GM21737 (cell line): Measurements from ENCODE around the gene SYNPO2.
A peak's percentile ranks its signal among the peaks of the same experiment; 100 is the strongest.

Source experiments
- ATAC-seq: cut with Tn5 transposase; IDR thresholded peaks from one replicate; pipeline ENCODE4 v1.9.1; 2021; ENCODE audit warnings: mild to moderate bottlenecking, moderate library complexity; ENCODE audit not compliant: unreplicated experiment

Gene SYNPO2

DNA sequence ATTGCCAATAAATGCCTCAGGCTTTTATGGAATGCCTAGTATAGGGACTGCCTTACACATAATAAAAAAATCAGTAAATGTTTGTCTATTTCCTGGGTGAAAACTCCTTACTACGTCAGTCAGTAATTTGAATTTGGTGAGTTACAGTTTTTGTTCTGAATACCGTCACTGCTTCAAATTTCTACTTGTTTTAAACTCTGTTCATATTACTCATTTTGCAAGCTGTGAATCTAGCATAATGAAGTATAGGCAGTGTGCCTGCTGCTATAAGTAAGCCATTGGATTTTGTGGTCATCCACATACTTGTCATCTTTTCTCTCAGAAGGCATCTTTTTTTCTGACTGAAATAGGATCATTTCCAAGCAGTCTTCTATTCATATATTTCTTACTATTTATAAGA, 43.1 kb downstream of the SYNPO2 start:
- no peak for ATAC-seq

DNA sequence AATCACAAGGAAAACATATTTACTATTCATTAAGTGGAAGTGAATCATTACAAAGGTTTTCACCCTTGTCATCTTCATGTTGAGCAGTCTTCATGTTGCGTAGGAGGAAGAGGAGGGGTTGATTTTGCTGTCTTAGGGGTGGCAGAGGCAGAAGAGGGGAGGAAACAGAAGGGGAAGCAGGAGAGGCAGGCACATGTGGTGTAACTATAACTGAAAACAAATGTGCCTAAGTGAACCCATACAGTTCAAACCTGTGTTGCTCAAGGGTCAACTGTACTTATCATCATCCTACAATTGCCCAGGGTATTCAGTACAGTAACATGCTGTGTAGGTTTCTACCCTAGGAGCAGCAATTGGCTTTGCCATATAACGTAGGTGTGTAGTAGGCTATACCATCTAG, 47.2 kb downstream of the SYNPO2 start:
- no peak for ATAC-seq

DNA sequence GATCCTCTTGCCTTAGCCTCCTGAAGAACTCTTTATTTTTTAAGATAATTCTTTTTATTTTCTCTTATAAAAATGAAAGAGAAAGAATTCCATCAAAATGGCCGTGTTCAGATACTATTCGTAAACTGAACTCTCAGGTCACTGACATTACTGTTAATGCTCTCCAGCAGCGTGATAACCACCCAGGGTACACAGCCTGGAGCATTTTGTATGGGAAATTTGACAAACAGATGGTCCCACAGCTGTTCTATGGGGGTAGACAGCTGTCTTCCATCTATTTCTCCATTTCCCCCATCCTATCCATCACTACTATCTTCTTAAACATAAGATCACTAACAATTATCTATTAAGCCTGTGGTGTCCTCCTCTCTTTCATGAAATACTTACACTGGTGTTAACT, 47.8 kb downstream of the SYNPO2 start:
- no peak for ATAC-seq

DNA sequence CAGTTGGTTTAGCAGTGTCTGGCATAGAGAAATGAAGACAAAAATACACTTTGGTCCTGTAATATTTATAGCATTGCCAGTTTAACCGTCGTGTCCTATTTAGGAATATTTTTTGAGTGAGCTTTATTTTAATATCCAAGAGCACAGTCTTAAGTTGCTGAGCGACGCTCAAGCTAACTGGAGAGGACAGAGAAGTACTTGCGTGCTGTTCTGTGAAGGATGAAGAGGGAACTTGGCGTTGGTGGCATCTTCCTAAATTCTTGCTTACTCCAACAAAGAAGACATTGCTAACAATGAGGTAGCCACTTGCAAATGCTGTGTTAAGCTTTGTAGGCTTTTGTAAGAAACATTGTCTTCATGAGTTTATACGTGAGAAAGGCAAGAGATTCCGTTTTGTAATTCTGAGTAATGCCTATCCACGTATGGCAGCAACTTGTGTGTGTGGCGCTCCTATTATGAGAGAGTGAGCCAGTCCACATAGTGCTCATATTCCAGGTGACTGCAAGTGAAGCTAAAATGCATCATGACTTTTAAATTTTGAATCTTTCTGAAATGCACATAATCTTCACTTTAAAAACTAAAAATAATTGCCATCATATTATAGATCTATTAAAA, 50.6 kb downstream of the SYNPO2 start:
- ATAC-seq = no peak

DNA sequence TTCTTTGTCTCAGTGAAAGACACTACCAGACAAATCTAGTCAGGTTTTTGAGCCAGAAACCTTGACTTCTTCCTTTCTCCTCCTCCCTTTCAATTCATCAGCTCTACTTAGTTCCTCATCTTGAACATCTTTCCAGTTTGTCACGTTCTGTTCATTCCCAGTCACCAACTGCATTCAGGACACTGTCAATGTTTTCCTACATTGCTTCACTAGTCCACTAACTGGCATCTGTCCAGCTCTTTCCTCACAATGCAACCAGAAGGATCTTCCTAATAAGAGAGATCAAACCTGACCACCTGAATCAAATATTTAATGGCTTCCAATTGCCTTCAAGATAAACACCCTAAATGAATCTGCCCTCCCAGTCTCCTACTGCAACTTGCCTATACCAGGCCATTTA, 52.5 kb downstream of the SYNPO2 start:
- ATAC-seq = no peak

GRCh38 chr4:118941799-118942198, 53.1 kb downstream of the SYNPO2 start:
- ATAC-seq = no peak

DNA sequence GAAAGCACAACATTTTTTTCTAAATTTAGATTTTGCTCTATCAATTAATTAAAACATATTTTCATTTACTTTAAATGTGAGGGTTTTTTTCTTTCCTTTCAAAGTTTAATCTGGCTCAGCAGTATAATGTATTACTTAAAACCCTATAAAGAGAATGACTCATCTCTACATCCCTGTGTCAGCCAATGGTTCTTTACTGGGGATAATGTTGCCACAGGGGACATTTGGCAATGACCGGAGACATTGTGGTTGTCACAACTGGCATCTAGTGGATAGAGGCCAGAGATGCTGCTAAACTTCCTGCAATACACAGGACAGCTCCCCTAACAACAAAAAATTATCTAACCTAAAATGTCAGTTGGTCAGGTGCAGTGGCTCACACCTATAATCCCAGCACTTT, 53.8 kb downstream of the SYNPO2 start:
- ATAC-seq = no peak

DNA sequence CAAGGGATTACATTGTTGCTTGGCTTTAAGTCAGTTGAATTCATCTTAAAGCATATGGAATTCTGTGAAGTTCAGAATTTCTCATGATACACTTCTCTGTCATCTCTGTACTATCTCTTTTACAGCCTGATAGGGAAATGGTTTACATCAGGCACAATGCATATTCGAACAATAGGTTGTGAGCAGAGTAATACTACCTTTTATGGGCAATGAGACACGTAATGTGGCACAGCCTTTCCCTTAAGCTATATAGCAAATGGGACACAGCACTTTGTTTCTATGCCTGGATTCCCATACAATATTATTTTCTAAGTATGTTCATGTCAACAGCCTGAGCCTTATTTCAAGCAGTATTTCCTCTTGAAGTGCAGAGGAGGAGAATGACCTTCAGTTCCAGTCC, 58.4 kb downstream of the SYNPO2 start:
- ATAC-seq = no peak

DNA sequence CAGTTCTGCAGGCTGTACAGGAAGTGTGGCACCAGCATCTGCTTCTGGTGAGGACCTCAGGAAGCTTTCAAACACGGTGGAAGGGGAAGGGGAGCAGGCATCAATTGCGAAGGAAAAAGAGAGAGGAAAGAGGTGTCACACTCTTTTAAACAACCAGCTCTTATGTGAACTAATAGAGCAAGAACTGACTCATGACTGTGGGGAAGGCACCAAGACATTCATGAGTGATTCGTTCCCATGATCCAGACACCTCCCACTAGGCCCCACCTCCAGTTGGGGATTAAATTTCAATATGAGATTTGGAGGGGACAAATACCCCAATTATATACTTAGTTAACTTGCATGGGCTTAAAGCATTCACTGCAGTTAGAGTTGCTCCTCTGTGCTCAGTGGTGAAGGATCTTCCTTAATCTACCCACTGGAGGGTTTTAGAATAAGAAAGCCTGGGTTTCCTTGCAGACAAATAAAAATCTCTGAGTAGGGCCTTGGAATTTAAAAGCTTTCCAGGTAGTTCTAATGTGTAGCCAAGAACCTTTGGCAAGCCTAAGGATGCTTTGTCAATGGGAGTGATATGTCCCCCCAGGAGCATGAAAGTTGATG, 60.0 kb downstream of the SYNPO2 start:
- no peak for ATAC-seq

DNA sequence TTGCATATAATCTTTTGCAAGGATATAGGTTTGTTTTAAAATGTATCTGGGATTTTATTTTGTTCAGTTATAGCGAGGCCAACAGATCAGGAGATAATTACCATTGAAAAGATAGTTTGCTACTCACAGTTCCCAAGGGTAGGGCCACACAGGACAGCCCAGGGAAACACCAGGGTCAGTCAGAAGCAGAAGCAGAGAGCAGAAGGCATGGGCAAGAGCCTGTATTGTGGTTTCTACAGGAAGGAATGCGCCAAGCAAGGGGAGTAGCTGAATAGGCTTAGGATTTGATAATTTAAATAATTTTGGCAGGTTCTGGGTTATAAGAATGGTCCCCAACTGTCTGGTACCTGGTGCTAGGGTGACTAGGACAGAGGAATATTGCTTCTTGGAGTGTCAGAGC, 61.6 kb downstream of the SYNPO2 start:
- ATAC-seq = no peak

- ATAC-seq = no peak
Observed at GRCh38 chr4:118950929-118951570, 62.4 kb downstream of the SYNPO2 start.

DNA sequence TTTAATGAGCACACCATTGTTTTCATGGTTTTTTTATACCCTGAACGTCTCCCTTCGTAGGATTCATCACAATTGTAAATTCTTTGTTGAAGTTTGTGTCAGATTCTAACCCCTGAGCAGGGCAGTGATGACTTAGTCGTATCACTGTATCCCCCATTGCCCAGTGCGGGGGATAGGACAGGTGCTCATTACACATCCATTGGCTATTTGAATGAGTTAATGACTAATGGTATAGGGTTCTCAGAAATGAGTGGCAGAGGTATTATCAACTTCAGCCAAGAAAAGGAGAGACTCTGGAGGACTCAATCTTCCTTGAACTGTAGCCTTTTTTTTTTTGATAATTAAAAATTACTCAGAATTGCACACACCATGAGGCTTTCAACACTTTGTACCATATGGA, 64.6 kb downstream of the SYNPO2 start:
- ATAC-seq = no peak

GRCh38 chr4:118954246-118954645, 65.6 kb downstream of the SYNPO2 start:
- ATAC-seq = no peak

GRCh38 chr4:118955515-118955914, 66.9 kb downstream of the SYNPO2 start:
- no peak for ATAC-seq

DNA sequence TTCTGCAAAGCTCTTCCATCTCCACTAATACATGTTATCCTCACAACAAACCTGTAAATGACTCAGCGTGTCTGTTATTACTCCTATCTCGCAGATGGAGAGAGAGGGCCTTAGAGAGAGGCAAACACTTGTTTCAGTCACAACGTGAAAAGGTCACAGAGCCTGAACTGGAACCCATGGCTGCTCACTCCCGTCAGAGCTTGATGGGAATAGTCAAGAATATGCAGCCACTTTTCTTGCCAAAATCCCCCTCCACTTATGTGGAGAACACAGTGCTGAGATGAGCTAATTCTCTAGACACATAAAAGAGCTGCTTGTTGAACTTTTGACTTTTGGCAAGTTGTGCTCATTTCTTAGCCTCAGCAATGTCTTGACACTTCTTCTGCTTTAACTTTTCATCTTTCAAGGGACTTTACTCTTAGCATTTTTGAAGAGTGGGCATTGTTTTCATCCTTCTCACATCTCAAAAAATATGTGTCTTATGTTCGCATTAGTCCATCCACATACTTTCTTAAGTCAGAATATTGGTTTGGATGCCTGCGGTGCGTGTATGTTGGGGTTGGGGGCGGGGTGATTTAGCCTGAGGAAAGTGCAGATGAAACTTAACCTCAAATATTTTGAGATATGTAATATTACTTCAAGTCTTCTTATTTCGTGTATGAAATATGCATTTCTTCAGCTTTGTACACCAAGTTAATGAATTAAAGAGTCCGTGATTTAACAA, 69.2 kb downstream of the SYNPO2 start:
- ATAC-seq = no peak

GRCh38 chr4:118962540-118962939, 73.9 kb downstream of the SYNPO2 start:
- no peak for ATAC-seq

GRCh38 chr4:118964891-118965411, 76.3 kb downstream of the SYNPO2 start:
- ATAC-seq = no peak

DNA sequence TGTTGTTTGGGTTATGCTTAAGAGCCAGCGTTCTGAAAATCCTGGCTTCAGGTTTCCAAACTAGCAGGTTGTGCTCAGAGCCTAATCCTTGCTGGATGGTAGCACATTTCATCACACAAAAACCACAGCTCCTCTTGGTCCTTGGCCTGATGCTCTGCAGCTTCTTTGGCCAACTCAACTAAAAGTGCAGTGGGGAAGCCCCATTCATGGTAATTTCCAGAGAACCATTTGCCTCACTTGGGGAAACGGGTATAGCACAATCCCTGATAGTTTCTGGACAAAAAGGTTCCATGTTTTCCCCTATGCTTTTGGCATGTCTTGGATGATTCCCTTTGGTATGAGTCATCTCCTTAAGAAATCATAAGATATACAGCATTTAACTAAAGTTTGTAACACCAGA, 78.7 kb downstream of the SYNPO2 start:
- ATAC-seq = no peak

DNA sequence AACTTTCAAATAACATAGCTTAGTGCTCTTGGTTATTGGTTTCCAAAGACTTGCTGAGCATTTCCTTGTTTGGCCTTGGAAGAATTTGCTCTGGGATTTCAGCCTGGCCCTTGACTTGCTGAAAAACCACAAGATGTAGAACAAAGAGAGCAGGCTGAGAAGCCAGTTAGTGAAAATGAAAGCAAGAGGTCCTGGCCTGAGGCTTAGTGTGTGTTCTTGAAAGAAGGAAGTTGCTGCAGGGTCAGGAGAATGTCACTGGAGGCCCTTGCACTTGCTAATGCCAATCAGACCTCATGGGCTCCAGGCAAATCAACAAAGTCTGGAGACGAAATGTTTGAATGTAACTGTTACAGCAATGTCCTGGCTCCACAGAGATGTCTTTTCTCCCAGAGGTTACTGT, 79.4 kb downstream of the SYNPO2 start:
- peak; percentile 100 for ATAC-seq

DNA sequence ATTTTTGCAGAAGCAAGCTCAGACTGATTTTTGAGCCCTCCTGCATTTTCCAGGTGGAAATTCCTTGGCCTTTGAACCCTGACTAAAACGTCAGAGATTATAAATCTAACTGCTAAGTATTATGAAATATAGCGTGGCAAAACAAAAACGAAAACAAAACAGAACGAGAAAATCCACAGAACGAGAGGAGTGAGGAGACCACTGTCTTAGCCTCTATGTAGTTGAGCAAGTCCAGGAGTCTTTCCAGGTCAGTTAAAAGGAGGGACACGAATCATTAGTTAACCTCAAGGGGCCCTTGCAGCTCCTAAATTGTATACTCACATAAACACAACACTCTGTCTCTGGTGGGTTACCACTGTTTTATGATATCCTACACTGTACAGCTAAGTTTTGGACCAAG, 80.2 kb downstream of the SYNPO2 start:
- no peak for ATAC-seq

- ATAC-seq = no peak
Observed at GRCh38 chr4:118969359-118969758, 80.7 kb downstream of the SYNPO2 start.

DNA sequence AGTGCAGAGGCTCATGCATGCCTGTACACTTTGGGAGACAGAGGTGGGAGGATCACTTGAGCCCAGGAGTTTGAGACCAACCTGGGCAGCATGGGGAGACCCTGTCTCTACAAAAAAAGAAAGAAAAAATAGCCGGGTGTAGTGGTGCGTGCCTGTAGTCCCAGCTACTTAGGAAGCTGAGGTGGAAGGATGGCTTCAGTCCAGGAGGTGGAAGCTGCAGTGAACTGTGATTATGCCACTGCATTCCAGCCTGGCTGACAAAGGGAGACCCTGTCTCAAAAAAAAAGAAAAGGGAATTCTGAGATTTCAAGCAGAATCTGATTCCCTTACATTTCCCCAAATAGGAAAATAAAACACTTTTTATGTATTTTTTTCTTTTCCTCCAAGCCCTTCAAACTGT, 83.5 kb downstream of the SYNPO2 start:
- ATAC-seq = no peak
